Activated CD4-positive, alpha-beta T cell treated with anti-CD3 and anti-CD28 coated beads, Interleukin-10, Interleukin-2, amounts not matched to agents 100 ng/mL and 50 ng/mL, durations not matched to agents 16 hours and 8 hours (primary cell): Measurements from ENCODE around the gene CRACR2A.

Source experiments
- DNase-seq: peaks from one replicate; pipeline ENCODE4 v3.0.0-alpha.2; 2020

The CRACR2A gene

GRCh38 chr12:3751151-3752095 lies 1.5 kb downstream of the CRACR2A start:
- DNase-seq: no peak

GRCh38 chr12:3750616-3751015 lies 2.3 kb downstream of the CRACR2A start:
- no peak for DNase-seq

GRCh38 chr12:3748620-3749019 lies 4.3 kb downstream of the CRACR2A start:
- DNase-seq: no peak

GRCh38 chr12:3747976-3748619 lies 4.8 kb downstream of the CRACR2A start:
- no peak for DNase-seq

- DNase-seq: peak; percentile 21
Measured at GRCh38 chr12:3747543-3747942, 5.4 kb downstream of the CRACR2A start.

GRCh38 chr12:3746758-3747157 lies 6.2 kb downstream of the CRACR2A start:
- no peak for DNase-seq

- DNase-seq: peak; percentile 38
Measured at GRCh38 chr12:3745152-3745551, 7.8 kb downstream of the CRACR2A start.

GRCh38 chr12:3744229-3744901 lies 8.5 kb downstream of the CRACR2A start:
- peak; percentile 56 for DNase-seq

- peak; percentile 94 for DNase-seq
Measured at GRCh38 chr12:3743803-3744202, 9.1 kb downstream of the CRACR2A start.

- DNase-seq: no peak
Measured at GRCh38 chr12:3741882-3742672, 10.8 kb downstream of the CRACR2A start.

- DNase-seq: no peak
Measured at GRCh38 chr12:3740480-3741231, 12.3 kb downstream of the CRACR2A start.

GRCh38 chr12:3735432-3735831 lies 17.5 kb downstream of the CRACR2A start:
- DNase-seq: no peak

GRCh38 chr12:3732901-3733300 lies 20.0 kb downstream of the CRACR2A start:
- DNase-seq: no peak

- no peak for DNase-seq
Measured at GRCh38 chr12:3730111-3730510, 22.8 kb downstream of the CRACR2A start.

GRCh38 chr12:3728686-3729085 lies 24.2 kb downstream of the CRACR2A start:
- DNase-seq: peak; percentile 81

GRCh38 chr12:3727877-3728632 lies 24.9 kb downstream of the CRACR2A start:
- peak; percentile 89 for DNase-seq

- no peak for DNase-seq
Measured at GRCh38 chr12:3727354-3727753, 25.6 kb downstream of the CRACR2A start.

- no peak for DNase-seq
Measured at GRCh38 chr12:3726456-3726855, 26.5 kb downstream of the CRACR2A start.

- DNase-seq: no peak
Measured at GRCh38 chr12:3725388-3726115, 27.4 kb downstream of the CRACR2A start.
